Glomerular visceral epithelial cell (primary cell): Measurements from ENCODE around the gene MRPL12.
A peak's percentile ranks its signal among the peaks of the same experiment; 100 is the strongest.

ENCODE experiments used
- DNase-seq: peaks from one replicate; pipeline ENCODE4 v3.0.0-alpha.2; 2016; ENCODE audit errors: extremely low spot score

Gene MRPL12

DNA sequence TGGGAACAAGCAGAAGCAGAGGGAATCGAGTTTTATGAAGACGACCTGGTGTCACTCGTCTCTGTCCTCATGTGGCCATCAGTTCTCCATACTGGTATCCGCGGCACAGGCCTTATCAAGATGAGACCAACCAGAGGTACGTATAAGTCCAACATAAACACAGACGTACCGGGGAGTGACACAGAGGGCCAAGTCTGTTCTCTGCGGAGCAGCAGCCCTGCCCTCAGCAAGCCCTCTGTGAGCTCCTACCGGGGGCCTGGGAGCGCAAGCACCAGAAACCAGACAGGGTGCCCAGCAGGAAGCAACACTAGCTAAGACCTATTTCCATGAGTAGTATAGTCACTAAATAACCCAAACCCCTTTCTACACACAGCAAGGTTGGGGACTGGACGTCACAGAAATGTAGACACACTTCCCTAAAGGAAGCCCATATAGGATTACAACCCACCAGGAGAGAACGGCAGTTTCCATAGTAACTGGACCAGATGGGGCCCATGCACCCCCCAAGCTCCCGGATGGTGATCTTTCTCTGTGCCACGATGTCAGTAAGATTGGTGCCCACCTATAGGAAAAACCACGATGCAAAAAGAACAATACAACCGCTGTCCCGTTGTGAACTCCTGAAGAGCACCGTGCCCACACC lies 20.5 kb upstream of the MRPL12 start:
- no peak for DNase-seq

DNA sequence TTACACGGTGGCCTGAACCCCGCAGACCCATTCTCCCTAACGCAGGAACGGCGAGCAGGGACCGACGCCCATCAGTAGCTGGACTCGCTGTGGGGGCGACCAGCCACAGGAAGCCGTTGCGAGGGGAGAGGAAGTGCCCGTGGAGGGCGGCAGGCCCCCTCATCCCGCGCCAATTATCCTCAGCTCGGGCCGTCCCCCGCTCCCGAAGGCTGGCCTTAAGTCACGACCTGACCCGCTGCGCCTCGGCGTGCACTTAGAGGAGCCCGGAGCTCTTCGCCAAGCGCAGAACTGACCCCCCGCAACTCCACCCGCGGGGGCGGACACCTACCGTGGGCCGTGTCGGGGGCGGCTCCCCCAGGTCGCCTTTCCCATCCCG lies 20.0 kb upstream of the MRPL12 start:
- no peak for DNase-seq

- peak; percentile 99 for DNase-seq
These were observed 19.4 kb upstream of the MRPL12 start, which contains the start of the genes ARL16 and HGS for GRCh38 chr17:81683584-81684441. TSS of gene ARL16 (minus strand) at chr17:81683797. CDS start at chr17:81683753, 44 bp downstream. TSS of gene HGS (plus strand) at chr17:81684011. CDS start at chr17:81684067, 56 bp downstream.

DNA sequence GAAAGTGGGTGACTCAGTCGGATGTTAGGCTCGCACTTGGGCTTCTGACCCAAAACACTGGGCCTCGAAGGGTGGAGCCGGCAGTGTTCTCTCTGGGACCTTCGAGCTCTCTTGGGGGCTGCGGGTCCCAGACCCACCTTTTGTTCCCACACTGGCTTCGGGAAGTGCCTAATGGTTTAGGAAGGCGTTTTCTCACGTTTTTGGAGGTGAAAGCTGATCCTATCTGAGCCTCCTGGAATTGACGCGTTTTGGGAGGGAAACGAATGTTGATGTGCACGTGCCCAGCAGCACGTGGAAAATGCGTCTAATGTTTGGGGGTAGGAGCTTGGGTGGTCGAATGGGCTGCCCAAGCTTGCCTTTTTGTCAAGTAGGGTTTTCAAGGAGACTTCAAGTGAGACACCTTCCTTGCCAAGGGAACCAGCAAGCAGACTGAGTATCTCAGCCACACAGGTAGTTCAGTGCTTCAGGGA lies 18.7 kb upstream of the MRPL12 start:
- DNase-seq = peak; percentile 84

- DNase-seq = peak; percentile 88
These were observed 18.1 kb upstream of the MRPL12 start for GRCh38 chr17:81685108-81685507.

- DNase-seq = no peak
These were observed 16.6 kb upstream of the MRPL12 start for GRCh38 chr17:81686614-81687013.

DNA sequence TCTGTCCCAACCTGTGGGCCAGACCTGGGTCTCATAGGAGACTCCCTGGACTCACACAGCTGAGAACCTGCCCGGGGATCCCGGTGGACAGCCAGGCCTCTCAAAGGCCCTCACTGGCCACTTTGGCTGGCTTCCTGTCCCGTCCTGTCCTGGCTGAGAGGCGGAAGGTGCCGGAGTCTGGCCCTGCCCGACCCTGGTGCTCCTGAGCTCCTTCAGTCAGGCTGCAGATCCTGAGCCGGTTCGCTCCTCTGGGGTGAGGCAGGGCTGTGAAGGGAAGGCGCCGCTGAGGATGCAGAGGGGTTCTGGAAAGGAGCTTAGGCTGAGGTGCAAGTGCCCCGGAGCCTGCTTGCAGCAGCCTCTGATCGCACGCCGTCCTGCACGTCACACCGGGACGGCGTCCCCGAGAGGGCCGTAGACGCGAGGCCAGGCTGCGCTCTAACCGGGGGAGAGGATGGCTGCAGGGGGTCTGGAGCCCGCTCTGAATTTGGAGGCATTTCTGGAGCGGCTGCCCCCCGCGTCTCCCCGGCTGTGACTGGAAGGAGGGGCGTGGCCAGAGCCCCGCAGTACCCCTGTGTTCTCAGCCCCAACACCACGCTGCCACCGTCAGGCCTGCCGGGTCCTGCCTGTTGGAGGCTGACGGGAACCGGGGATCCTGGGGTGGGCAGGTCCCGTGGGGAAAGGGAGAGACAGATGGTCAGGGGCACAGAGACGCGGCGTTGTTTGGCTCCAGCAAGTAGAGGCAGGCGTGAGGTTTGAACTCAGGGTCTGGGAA lies 15.2 kb upstream of the MRPL12 start:
- DNase-seq = no peak

- DNase-seq = no peak
These were observed 14.6 kb upstream of the MRPL12 start for GRCh38 chr17:81688616-81689015.

DNA sequence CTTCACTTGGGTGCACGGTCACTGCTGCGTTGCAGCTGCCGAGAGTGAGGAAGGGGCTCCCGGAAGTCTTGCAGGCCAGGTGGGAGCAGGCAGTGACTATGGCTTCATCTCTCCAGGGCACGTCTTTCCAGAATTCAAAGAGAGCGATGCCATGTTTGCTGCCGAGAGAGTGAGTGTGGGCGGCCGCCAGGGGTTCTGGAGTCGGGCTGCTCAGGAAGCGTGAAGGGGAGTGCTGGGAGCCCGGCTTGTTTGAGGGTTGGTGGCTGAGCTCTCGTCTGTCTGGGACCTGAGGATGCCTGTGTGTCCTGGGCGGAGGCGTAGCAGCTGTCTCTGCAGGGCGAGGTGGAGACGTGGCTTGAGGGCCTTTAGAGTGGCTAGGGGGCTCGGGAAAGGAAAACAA lies 13.1 kb upstream of the MRPL12 start:
- DNase-seq = no peak

DNA sequence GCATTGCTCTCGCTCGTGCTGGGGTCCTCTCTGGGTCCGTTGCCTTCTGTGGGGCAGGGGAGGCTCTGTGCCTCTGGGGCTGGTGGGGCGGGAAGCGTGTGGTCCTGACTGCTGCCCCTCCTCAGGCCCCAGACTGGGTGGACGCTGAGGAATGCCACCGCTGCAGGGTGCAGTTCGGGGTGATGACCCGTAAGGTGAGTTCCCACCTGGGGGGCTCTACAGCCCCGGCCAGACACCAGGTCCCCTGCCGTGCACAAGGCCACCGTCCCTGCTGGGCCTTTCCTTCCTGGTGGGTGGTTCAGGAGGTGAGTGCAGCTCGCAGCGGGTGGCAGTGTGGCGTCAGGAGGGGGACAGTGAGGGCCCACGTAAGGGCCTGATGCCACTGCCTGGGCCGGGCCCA lies 12.6 kb upstream of the MRPL12 start:
- no peak for DNase-seq

DNA sequence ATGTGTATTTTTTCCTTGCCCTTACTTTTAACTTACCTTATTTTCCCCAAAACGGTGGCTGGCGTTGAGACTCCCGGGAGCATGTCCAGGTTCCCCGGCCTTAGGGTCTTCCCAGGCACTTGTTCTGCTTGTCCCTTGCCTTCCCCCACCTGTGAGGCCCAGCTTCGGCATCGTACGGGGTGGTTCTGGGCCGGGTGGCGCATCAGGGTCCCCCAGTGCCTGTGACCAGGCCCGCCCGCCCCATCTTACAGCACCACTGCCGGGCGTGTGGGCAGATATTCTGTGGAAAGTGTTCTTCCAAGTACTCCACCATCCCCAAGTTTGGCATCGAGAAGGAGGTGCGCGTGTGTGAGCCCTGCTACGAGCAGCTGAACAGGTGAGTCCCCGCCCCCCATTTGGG lies 12.0 kb upstream of the MRPL12 start:
- no peak for DNase-seq

GRCh38 chr17:81691608-81692007 lies 11.6 kb upstream of the MRPL12 start:
- no peak for DNase-seq

DNA sequence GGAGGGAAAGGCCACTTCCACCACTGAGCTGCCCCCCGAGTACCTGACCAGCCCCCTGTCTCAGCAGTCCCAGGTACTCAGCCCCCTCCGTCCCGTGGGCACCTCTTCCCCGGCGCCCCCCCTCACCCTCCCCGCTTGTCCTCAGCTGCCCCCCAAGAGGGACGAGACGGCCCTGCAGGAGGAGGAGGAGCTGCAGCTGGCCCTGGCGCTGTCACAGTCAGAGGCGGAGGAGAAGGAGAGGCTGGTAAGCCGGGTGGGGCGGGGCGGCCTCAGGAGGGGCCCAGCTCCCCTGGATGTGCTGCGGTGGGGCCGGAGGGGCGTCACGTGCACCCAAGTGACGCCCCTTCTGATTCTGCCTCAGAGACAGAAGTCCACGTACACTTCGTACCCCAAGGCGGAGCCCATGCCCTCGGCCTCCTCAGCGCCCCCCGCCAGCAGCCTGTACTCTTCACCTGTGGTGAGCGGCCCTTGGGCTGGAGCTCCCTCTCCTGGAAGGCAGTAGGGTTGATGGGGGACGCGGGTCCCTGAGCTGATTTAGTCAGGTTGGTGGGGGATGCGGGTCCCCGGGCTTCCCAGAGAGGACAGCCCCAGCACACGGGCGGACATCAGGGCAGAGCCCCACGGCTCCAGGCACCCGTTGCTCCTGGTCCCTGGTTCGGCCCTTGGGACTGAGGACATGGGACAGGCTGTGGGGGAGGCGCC lies 9.5 kb upstream of the MRPL12 start:
- DNase-seq = no peak

GRCh38 chr17:81694810-81695209 lies 8.4 kb upstream of the MRPL12 start:
- no peak for DNase-seq

DNA sequence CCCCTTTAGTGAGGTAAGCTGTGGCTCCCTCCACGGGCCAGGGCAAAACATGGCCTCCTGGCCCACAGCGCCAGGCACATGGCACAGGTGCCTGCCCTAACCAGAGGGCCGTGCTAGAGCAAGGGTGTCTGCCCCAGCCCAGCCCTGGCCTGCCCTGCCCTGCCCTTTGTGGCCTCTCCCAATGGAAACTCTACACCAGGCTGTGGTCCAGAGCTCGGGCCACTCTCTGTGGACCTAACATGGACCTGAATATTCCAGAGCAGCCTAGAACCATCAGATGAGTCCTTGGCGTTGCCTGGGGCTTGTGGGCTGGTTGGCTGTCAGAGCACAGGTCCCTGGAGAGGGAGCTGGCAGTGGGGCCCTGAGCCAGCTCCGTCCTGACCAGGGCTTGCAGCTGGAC lies 8.0 kb upstream of the MRPL12 start:
- no peak for DNase-seq

- no peak for DNase-seq
These were observed 7.4 kb upstream of the MRPL12 start for GRCh38 chr17:81695801-81696200.

DNA sequence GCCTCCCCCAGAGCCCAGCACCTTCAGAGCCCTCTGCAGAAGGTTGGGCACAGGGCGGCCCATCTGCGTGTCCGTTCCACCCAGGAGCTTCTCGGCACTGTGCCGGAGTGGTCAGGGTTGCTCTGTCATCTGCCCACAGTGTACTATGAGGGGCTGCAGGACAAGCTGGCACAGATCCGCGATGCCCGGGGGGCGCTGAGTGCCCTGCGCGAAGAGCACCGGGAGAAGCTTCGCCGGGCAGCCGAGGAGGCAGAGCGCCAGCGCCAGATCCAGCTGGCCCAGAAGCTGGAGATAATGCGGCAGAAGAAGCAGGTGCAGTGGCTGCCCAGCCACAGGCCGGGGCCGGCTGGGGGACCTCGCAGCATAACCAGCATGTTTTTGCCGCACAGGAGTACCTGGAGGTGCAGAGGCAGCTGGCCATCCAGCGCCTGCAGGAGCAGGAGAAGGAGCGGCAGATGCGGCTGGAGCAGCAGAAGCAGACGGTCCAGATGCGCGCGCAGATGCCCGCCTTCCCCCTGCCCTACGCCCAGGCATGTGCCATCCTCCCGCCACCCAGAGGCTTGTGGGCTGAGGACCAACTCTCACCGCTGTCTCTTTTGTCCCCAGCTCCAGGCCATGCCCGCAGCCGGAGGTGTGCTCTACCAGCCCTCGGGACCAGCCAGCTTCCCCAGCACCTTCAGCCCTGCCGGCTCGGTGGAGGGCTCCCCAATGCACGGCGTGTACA lies 6.8 kb upstream of the MRPL12 start:
- no peak for DNase-seq

- DNase-seq = no peak
These were observed 5.7 kb upstream of the MRPL12 start for GRCh38 chr17:81697261-81698044.

- DNase-seq = no peak
These were observed 2.5 kb upstream of the MRPL12 start for GRCh38 chr17:81700353-81701287.
